ENCODE data around the gene SIK2. TPM values are rescaled to one million over a fixed set of nuclear protein-coding genes. Genes with fewer than 3 reads are reported as not detected.

The SIK2 gene
- total and polyA plus RNA-seq, 2 donors (not counting 3 experiments of a cell fraction or from before 2014, with no cell fraction given): 14.6 to 17.1 TPM

DNA sequence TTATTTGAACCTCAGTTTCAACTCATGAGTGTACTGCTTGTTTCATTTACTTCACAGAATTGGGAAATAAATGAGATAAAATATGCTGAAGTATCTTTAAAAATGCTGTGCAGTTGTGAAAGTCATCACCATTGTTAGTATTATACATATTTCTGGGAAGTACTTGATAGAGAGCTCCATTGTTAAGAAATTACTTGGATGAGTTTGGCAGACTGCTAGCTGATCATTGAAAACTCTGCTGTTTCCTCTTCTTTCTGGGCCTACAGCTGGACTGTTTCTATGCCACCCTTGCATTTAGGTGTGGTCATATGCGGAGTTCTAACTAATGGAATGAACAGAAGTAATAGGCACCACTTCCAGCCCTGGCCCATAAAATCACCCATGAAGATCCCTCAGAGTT, 10.0 kb downstream of the SIK2 start:
- H3K79me2 ChIP-seq (ENCODE audit: control insufficient read depth, insufficient read depth, low read length): no peaks in the 10 kb centered on the region
- intact Hi-C loops (cut with micrococcal nuclease) (no loop called here), dilution Hi-C loops (cut with MboI; ENCODE audit: extremely low pct_ligation_motif_present, low sequenced_read_pairs) (no loop called here)
- FAIRE-seq (no peak), DNase-seq (ENCODE audit: low read depth, low spot score) (no peak)
- BruUV-seq (replicated peaks): no TSS peak
- H3K4me3 ChIP-seq (replicated peaks in 1 of 3; ENCODE audit: insufficient read depth in 1 of 3, low read depth in 1 of 3, low read length in 3 of 3): no peak overlapping the region
- H3K9me3 ChIP-seq (replicated peaks; ENCODE audit: control insufficient read depth, insufficient read depth, low read length): no peaks in the 10 kb centered on the region
- H4K20me1 ChIP-seq (replicated peaks; ENCODE audit: control insufficient read depth, extremely low read depth, insufficient read depth, low read length): peaks cover 3% of the 10 kb centered on the region
- H3K4me2 ChIP-seq (ENCODE audit: insufficient read depth, low read length): no peak overlapping the region
- TF ChIP-seq, protein P1, sequence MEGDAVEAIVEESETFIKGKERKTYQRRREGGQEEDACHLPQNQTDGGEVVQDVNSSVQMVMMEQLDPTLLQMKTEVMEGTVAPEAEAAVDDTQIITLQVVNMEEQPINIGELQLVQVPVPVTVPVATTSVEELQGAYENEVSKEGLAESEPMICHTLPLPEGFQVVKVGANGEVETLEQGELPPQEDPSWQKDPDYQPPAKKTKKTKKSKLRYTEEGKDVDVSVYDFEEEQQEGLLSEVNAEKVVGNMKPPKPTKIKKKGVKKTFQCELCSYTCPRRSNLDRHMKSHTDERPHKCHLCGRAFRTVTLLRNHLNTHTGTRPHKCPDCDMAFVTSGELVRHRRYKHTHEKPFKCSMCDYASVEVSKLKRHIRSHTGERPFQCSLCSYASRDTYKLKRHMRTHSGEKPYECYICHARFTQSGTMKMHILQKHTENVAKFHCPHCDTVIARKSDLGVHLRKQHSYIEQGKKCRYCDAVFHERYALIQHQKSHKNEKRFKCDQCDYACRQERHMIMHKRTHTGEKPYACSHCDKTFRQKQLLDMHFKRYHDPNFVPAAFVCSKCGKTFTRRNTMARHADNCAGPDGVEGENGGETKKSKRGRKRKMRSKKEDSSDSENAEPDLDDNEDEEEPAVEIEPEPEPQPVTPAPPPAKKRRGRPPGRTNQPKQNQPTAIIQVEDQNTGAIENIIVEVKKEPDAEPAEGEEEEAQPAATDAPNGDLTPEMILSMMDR (IDR thresholded peaks at IDR 0.05; ENCODE audit: extremely low read depth in 1 of 2, insufficient read depth in 1 of 2, low read depth in 1 of 2, low read length in 2 of 2): no peak
- TF ChIP-seq GATA2 (IDR thresholded peaks at IDR 0.05; ENCODE audit: insufficient read depth, insufficient read length, low read depth, low read length): no peak
- no peak for TF ChIP-seq EZH2 (IDR thresholded peaks at IDR 0.05; ENCODE audit: borderline replicate concordance, low read depth, low read length, severe bottlenecking)
- no peak for TF ChIP-seq JUN (IDR thresholded peaks at IDR 0.05; ENCODE audit: borderline replicate concordance, insufficient read depth, insufficient read length, low read depth)
- TF ChIP-seq FOS (IDR thresholded peaks at IDR 0.05; ENCODE audit: borderline replicate concordance, insufficient read depth, low read length): no peak
- no peak for TF ChIP-seq POLR2AphosphoS5 (IDR thresholded peaks at IDR 0.05; ENCODE audit: insufficient read depth, low read depth, low read length)
- TF ChIP-seq POLR2A (IDR thresholded peaks at IDR 0.05; ENCODE audit: low read depth, low read length): no peak
- no peak for TF ChIP-seq MYC (IDR thresholded peaks at IDR 0.05; ENCODE audit: low read depth, low read length)
- TF ChIP-seq, protein P2, sequence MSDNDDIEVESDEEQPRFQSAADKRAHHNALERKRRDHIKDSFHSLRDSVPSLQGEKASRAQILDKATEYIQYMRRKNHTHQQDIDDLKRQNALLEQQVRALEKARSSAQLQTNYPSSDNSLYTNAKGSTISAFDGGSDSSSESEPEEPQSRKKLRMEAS (IDR thresholded peaks at IDR 0.05; ENCODE audit: insufficient read depth, insufficient read length): no peak
- no peaks in the 10 kb centered on the region for H3K27me3 ChIP-seq (ENCODE audit: control insufficient read depth in 2 of 2, insufficient read depth in 2 of 2, low read length in 2 of 2)
- H3K36me3 ChIP-seq (ENCODE audit: control insufficient read depth in 2 of 2, extremely low read depth in 1 of 2, insufficient read depth in 2 of 2, low read length in 2 of 2): no peaks in the 10 kb centered on the region
- H3K9me1 ChIP-seq (replicated peaks; ENCODE audit: control insufficient read depth, extremely low read depth, insufficient read depth, low read length): no peaks in the 10 kb centered on the region
- H3K9ac ChIP-seq (replicated peaks; ENCODE audit: extremely low read depth, insufficient read depth, low read length): no peak overlapping the region
- no peak overlapping the region for H2AFZ ChIP-seq (ENCODE audit: low read depth, low read length)
- CTCF ChIA-PET: no interaction called here
- POLR2A ChIA-PET: no interaction called here
- H3K27ac ChIP-seq (ENCODE audit: insufficient read depth, low read depth, low read length): no peak overlapping the region
- no peaks in the 10 kb centered on the region for H3K4me1 ChIP-seq (ENCODE audit: control insufficient read depth, extremely low read depth, insufficient read depth, low read length)
